HS-27A (cell line): ENCODE results near the gene CHRNB1.

Source experiments
- DNase-seq: peaks from one replicate; pipeline ENCODE4 v3.0.0-alpha.2; 2012; ENCODE audit warnings: low read depth, missing footprints

CHRNB1 gene

DNA sequence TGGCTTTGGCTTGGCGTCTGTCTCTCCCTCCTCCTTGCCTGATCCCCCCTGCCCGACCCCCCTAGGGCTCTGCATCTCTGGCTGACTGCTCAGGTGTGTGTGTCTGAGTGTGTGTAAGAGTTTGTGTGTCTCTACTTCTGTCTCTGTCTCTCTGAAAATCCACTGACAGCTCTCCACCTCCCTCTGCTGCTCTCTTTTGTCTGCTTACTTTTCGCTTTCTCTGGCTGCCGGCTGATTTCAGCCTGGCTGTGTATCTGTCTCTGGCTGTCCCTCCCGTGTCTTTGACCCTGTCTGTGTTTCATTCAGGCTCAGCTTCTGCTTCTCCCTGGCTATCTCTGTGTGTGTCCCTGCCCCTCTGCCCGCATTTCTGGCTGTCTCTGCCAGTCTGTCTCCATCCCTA, 28.5 kb upstream of the CHRNB1 start:
- no peak for DNase-seq

- DNase-seq: no peak
Measured at GRCh38 chr17:7417056-7417655, 27.7 kb upstream of the CHRNB1 start.

DNA sequence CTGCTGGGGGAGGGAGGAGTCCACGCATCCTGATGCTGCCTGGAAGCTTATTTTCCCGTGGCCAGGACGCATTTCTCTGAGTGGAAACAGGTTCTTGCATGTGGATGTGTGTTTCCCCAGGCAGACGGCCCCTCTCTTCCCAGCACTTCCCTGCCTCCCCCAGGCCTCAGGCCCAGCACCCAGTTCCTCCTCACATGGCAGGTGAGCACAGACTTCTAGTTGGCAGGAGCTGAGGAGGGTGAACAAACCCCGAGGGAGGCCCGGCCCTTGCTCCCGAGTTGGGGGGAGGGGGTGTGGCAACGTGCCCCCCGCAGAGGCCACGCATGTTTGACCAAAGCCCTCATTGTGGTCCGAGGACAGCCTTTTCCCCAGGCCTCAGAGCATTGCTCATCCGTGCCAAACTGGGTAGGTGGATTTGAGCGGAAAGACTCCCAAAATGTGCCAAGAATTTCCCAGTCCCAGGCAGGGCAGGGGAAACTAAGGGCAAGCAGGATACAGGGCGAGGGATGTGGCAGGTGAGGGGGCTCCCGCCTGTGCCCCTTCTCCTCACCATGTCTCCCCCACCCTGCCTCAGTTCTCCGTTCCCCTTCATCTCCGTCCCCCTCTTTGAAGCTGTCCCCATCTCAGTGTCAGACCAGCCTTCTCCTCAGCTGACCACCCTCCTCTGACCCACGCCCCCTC, 26.2 kb upstream of the CHRNB1 start:
- no peak for DNase-seq

DNA sequence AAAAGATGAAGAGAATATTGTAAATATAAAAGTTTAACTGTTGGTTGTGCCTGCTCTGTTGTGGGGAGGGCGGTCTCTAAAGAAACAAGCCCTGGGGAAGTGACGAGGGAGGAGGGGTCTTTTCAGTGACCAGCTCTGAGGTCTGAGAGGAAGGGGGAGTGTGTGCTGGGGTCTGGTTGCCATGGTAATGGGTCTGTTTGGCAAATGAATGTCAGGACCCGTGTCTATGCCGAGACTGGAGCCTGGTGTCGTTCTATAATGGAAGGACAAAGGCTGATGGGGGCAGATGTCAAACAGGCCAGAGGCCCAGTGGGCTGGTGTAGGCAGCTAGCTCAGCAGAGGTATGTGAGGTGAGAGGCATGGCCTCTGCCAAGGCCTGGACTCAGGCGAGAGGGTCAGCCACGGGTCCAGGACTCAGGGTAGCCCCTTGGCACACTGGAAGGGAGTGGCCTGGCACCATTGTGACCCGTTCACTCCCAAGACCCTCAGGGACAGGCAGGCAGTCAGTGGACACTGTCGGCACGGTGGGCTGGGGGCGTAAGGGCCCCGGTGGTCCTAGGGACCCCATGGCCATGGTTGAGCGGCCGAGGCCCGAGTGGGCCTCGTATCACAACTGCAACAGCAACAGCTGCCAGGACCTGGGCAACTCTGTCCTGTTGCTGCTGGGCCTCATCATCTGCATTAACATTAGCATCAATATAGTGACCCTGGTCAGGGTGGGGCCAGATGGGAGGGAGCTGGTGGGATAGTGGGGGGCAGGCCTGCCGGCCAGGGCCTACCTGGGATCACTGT, 24.8 kb upstream of the CHRNB1 start, which contains the start of gene SPEM1:
TSS of gene SPEM1 (plus strand) at position 506 of the 792 bp plus-strand sequence. CDS start at position 567, 61 bp downstream.
- DNase-seq: no peak

DNA sequence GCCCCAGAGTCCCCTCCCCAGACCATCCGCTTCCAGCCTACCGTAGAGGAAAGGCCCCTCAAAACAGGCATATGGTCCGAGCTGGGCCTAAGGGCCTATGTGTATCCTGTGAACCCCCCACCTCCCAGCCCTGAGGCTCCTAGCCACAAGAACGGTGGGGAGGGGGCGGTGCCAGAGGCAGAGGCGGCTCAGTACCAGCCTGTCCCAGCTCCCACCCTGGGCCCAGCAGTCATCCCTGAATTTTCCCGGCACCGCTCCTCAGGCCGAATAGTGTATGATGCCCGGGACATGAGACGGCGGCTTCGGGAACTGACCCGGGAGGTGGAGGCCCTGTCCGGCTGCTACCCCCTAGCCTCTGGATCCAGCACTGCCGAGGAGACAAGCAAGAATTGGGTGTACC, 23.7 kb upstream of the CHRNB1 start:
- DNase-seq: no peak

DNA sequence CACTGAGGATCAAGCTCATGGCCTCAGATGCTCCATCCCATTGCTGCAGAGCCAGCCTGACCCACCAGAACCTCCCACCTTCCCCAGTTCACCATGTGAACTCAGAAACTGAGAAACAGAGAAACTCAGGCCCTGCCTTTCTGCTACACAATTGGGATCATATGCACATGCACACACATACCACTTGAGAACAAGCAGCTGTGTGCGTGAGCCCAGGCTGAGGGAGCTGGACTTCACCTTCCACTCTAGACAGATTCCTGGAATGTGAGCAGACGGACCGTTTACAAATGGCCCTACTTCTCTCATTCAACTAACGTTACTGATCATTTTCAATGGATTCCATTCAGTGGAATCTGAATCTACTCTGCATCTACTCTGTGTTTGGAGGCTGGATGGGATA, 21.2 kb upstream of the CHRNB1 start:
- DNase-seq: no peak

GRCh38 chr17:7425316-7425715, 19.5 kb upstream of the CHRNB1 start, which contains the start of gene SPEM2:
SPEM2 (plus strand) TSS chr17:7425616; CDS start chr17:7425689, 73 bp downstream.
- no peak for DNase-seq

DNA sequence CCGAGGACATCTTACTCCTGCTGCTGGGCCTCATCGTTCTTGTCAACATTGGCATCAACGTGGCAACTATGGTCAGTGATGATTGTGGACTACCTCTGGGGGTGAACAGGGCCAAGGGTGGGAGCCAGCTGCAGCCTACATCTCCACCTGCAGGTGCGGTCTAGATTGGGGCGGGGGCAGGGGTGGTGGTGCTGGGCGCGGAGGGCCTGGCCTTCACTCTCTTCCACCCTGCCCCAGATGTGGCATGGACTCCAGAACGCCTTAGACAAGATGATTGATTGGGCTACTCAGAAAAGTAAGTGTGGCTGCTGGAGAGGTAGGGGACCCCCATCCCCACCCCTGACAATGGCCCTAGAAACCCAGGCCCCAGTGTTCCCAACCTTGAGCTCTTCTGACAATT, 19.1 kb upstream of the CHRNB1 start:
- DNase-seq: no peak

GRCh38 chr17:7426203-7426863, 18.5 kb upstream of the CHRNB1 start:
- DNase-seq: no peak

- DNase-seq: no peak
Measured at GRCh38 chr17:7426896-7427489, 17.9 kb upstream of the CHRNB1 start.

DNA sequence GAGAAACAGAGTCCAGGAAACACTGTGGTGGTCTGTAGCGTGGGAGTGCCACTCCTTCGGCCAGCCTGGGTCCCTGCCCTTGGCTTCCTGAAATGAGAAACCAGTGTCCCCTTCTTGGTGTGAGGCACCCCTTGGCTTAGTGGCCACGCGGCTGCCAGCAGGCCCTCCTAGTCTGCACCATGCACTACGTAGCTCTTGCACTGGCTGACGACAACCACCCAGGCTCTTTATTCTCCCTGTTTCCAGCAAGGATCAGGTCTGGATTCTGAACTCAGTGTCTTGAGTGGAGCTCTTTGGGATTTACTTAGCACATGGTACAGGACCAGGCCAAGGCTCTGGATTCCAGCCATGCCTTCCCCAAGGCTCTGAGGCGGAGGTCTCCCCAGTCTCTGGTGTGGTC, 17.3 kb upstream of the CHRNB1 start:
- no peak for DNase-seq

DNA sequence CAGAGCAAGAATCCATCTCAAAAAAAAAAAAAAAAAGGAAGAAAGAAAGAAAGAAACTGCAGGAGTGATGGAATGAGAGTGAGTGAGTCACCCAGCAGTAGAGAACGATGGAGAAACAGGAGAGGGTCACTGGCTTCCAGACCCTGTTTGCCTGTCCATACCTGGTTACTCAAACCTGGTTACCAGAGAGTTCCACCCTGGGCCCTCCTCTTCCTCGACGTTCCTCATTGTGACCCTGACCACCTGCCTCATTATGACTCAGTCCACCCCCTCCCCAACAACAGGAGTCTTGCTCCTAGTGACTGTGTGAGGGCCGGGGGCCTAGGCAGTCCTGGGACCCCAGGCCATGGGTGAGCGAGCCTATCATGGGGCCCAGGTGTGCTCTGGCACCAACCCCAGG, 16.3 kb upstream of the CHRNB1 start, which contains the start of gene SPEM3:
TSS of gene SPEM3 (plus strand) at position 301 of the 400 bp plus-strand sequence. CDS start at position 347, 46 bp downstream.
- DNase-seq: no peak

DNA sequence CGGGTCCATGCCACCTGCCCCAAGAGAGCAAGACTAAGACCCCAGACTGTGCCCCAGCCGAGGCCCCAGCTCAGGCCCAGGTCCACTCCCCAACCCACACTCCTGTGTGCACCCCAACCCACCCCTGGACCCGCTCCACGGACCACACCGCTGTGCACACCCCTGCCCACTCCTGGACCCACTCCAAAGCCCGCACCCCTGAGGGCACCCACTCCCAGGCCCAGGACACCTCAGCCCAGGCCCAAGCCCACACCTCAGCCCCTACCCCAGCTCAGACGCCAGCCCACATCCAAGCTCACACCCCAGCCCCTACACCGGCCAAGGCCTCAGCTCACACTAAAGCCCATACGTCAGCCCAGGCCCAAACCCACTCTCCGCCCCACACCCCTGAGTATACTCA, 15.1 kb upstream of the CHRNB1 start:
- no peak for DNase-seq

DNA sequence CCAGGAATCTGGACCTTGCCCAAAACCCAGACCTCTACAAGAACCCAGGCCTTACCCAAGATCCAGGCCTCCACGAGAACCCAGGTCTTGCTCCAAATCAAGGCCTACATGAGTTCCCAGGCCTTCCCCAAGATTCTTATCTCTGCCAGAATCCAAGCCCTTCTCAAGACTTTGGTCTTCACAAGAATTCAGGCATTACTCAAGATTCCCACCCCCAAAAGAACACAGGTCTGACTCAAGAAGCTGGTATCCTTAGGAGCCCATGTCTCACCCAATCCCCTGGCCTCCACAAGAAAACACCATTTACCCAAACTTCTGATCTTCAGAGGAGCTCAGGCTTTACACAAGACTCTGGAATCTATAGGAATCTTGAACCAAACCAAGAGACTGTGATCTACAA, 13.6 kb upstream of the CHRNB1 start:
- no peak for DNase-seq

GRCh38 chr17:7432296-7432695, 12.6 kb upstream of the CHRNB1 start:
- DNase-seq: no peak

DNA sequence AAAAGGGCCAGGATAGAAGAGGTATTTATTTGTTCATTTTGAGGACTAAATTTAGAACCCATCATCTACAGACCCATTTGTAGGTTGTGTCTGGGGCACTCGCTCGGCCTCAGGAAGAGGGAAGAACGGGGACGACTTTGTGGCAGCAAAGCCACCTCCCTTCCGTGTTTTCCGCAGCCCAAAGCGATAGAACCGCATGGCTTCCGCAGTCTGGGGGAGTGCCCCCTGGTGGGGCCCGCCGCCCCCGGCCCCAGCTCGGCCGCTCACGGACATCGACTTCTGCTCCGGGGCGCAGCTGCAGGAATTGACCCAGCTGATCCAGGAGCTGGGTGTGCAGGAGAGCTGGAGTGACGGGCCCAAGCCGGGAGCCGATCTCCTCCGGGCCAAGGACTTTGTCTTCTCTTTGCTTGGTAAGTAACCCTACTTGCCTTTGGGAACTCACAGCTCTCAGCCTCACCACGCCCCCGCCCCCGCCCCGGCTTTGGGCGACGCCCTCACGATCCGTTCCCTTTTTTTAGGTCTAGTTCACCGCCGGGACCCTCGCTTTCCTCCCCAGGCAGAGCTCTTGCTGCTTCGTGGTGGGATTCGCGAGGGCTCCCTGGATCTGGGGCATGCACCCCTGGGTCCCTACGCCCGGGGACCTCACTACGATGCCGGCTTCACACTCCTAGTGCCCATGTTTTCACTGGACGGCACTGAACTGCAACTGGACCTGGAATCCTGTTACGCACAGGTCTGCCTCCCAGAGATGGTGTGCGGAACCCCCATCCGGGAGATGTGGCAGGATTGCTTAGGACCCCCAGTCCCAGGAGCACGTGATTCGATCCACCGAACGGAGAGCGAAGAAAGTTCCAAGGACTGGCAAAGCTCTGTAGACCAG, 8.9 kb upstream of the CHRNB1 start:
- no peak for DNase-seq

DNA sequence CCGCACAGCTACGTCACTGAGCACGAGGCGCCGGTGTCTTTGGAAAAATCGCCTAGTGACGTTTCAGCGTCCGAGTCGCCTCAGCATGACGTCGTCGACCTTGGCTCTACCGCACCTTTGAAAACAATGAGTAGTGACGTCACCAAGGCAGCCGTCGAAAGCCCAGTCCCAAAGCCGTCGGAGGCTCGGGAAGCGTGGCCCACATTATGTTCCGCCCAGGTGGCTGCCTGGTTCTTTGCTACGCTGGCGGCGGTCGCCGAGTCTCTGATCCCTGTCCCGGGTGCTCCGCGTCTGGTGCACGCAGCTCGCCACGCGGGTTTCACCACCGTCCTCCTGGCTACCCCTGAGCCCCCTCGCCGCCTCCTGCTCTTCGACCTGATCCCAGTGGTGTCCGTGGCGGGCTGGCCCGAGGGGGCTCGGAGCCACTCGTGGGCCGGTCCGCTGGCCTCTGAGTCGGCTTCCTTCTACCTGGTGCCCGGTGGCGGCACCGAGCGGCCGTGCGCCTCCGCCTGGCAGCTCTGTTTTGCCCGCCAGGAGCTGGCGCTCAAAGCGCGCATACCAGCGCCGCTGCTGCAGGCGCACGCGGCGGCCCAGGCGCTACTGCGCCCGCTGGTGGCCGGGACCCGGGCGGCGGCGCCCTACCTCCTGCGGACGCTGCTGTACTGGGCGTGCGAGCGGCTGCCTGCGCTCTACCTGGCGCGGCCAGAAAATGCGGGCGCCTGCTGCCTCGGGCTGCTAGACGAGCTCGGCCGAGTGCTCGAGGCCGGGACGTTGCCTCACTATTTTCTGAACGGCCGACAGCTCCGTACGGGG, 8.1 kb upstream of the CHRNB1 start:
- DNase-seq: no peak

DNA sequence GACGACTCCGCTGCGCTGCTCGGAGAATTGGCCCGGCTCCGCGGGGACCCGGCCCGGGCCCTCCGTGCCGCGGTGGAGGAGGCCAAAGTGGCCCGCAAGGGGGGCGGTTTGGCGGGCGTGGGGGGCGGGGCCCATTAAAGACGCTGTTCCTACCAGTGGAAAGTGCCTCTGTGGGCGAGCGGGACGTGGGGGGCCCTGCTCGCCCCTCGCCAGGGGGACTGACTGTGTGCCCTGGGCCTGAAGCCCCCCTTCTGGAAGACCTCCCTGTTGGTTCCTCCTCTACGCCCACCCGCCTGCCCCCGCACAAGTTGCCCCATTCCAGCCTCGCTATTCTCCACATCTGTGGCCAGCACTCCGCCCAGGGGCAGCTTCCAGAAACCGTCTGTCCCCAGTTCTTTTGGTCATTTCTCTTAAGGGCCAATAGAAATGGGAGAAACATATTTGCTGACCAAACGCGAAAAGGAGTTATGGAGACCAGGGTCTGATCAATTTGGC, 7.4 kb upstream of the CHRNB1 start:
- DNase-seq: no peak

DNA sequence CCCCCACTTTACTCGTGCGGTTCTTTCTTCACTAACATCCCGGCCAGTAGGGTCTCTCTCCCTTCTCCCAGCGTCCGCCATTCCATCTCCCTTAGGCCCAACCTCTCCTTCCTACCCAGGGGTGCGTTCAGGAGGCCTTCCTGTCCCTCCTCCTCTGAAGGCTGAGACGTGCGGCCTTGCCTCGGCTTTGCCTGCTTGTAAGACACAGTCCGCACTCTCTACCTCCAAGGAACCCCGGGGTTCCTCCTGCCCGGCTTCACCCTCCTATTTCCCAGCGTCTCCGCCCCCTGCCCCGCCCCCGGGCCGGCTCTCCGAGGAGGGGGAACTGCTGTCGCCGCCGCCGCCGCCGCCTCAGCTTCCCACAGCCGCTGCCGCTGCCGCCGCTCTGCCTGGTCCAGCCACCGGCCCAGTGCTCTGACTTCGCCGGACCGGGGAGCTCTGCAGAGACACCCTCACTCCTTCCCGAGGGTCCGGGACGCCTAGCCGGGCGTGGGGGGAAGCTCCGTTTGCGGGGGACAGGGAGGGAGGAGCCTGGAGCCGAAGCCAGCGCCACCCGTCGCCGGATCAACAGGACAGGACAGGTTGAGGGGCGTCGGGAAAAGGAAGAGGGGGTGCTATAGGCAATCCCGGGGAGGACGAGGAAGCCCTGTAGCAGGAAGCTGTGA, 6.8 kb upstream of the CHRNB1 start:
- no peak for DNase-seq
